Superior temporal gyrus (tissue), 1 donor: Measurements from ENCODE around the gene VDR.
"Not testable (repeated sequence)": the region's sequence is repeated elsewhere in the genome, so short reads cannot be mapped to it uniquely, and the experiment has no call there.

ENCODE experiments used
- DNase-seq: peaks from one replicate; pipeline ENCODE4 v3.0.0-alpha.2; 2016; ENCODE audit errors: extremely low spot score

The VDR gene

DNA sequence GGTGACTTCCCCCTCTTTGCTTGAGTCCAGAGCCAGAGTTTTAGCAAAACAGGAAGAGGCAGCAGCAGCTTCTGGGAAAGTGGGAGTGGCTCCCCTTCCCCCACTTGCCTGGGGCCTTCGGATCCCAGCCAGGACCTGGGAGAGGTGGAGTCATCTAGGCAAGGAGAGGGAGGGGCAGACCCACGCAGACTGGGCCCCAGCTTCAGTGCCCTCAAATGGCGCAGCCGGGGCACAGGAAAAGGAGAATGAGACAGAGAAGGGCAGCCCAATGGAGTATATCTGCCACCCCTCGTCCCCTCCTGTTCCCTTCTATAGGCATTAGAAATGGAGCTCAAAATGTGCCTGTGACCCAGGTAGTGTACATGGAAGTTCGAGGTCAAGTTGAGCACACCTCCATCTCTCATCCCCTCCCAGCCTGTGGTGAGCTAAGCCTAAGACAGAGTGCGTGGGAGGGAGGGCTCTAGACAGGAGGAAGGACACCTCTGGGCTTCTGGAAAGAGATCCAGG, 75.8 kb downstream of the VDR start:
- no peak for DNase-seq

GRCh38 chr12:47828008-47828975, 76.5 kb downstream of the VDR start:
- DNase-seq = no peak

GRCh38 chr12:47825173-47825639, 79.6 kb downstream of the VDR start:
- no peak for DNase-seq

DNA sequence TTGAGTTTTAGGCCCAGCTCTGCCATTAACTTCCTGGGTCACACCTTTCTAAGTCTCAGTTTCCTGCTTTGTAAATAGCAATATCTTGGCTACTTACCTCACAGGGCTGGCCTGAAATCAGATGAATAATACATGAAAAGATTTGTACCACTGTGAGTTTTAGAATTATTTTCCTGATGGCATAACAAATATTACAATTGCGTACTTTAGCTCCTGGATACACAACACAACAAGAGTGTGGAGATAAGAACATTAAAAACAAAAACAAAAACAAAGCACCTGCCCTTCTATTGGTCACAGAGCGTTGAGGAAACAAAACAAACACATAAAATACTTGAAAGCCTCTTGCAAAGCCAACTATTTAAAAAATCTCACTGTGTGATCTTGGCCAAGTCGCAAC, 80.2 kb downstream of the VDR start:
- no peak for DNase-seq

GRCh38 chr12:47824198-47824597, 80.6 kb downstream of the VDR start:
- no peak for DNase-seq

DNA sequence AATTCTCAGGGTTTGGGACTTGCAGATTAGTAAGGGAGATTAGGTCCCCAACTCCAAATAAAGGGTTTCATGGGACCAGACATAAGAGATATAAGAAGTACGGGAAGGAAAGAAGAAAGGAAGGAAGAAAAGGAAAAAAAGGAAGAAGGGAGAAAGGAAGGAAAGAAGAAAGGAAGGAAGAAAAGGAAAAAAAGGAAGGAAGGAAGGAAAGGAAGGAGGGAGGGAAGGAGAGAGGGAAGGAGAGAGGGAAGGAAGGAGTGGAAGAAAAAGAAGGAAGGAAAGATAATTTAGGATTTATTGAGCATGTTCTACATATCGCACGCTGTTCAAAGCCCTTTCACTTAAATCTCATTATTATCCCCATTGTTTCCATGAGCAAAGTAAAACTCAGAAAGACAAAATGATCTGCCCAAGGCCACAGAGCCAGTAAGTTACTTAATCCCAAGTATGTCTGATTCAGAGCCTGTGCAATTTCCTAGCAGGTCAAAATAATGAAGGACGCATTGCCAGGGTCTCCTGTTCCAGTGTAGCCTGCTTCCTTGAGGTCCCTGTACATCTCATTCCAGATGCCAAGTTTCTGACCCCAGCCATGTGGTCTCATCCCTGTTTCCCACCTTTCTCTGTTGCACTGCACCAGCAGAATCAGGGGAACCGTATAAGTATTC, 81.2 kb downstream of the VDR start:
- no peak for DNase-seq

DNA sequence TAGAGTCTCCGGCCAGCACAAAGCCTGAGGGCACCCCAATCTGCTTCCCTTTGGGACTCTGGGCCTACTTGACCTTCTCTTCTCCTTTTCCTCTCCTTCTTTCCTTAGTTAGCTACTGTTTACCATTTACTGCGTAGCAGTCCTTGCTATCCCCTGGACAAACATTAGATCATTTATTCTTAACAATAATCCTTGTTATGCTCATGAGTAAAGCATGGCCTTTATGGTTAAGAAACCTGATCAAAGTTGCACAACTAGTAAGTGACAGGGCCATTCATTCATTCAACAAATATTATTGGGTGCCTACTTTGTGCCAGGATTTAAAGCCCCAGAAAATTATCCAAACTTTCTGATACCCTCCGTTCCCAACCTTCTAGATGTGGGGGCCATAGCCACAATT, 81.9 kb downstream of the VDR start:
- DNase-seq = no peak

GRCh38 chr12:47822401-47822800, 82.4 kb downstream of the VDR start:
- no peak for DNase-seq

- DNase-seq = no peak
These were observed 83.5 kb downstream of the VDR start for GRCh38 chr12:47821346-47821706.

DNA sequence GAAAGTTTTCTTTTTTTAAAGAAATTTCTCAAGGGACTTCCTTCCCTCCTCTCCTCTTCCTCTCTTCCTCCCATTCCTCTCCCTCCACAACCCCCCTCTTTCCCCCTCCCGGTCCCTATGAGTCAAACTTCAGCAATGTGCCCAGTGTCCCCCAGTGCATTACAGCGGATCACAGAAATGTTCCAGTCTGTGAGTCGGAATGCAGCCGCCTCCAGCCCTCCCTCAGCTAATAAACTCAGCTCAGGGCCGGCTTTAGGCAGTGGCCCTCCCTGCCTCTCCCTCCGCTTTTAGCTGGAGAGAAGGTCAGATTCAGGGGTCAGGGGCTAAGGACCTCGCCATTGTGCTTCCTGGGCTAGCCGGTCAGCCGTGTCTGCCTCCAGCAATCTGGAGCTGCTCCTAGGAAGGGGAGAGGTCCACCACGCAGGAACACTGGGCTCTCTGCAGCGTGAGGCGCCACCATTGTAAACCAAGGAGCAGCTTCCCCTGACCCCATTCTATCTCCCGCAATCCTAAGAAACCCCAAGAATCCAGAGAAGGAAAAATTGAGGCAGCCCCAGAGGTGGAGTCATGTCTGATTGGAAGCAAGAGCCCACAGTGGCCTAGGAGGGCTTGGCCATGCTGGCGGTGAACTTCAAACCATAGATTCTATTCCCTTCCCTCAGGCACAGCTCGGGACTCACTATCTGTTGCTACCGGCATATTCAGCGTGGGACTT, 84.0 kb downstream of the VDR start:
- no peak for DNase-seq

DNA sequence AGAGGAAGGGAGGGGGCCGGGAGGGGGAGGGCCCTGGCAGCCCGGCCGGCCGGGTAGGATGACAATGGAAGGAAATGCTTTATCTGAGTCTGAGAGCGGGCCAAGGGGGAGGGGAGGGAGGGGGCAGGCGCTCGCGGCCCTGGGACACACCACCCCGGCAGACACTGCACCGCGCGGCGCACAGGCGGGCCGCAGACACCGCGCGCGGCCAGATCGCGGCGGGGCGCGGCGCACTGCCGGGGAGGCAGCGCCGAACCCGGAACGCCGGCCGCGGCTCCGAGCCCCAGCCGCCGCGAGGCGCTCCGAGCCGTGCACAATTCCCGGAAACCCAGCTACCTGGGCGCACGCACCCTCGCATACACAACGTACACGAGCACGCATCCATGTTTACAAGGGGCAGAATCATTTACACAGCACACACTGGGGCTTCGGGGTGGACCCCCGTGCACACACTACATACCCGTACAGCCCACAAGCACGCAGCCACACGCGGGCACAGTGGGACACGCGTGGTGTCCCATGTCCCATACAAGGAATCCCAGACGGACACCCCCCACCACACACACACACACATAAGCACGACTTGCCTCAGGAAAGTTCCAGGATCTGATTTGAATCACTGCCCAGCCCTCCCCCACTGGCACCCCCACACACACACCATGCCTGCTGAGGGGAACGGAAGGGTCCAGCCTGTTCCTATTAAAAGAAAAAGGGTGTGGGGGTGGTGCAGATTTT, 84.7 kb downstream of the VDR start, which contains the start of gene HDAC7:
Gene HDAC7 (minus strand): TSS at position 8 of the 735 bp plus-strand sequence. CDS start 118 bp downstream, outside the sequence.
- peak; percentile 47 for DNase-seq

DNA sequence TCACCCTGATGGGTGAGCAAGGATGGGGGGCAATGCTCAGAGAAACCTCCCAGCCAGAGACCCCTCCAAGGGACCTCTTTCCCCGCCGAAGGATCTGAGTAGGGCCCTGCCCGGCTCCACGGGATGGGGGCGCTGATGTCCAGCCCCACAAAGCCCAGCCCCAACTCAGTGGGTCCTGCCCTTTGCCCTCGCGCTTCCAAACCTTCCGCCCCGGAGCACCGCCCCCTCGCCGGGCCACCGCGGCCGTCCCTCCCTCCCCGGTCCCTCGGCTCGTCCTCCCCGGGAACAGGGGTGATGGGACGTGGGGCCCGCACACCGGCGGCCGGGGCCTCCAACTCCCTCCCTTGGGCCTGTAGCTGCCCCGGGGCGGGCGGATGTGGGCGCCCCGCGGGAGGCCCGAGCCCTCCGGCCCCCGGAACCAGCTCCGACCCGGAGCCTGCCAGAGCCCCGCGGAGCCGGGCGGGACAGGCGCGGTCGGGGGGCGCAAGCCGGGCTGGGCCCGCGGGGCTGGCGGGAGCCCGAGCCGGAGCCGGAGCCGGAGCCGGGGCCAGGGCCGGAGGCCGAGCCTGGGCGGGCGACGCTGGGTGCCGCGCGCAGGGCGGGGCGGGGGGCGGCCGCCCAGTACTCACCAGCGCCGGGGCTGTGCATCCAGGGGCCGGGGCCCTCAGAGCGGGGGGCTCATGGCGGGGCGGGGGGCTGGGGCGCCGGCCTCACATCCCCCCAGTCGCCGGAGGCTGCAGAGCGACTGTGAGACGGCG, 85.5 kb downstream of the VDR start:
- no peak for DNase-seq

GRCh38 chr12:47818467-47819137, 86.2 kb downstream of the VDR start:
- DNase-seq = no peak

- DNase-seq = no peak
These were observed 86.8 kb downstream of the VDR start for GRCh38 chr12:47818007-47818376.

DNA sequence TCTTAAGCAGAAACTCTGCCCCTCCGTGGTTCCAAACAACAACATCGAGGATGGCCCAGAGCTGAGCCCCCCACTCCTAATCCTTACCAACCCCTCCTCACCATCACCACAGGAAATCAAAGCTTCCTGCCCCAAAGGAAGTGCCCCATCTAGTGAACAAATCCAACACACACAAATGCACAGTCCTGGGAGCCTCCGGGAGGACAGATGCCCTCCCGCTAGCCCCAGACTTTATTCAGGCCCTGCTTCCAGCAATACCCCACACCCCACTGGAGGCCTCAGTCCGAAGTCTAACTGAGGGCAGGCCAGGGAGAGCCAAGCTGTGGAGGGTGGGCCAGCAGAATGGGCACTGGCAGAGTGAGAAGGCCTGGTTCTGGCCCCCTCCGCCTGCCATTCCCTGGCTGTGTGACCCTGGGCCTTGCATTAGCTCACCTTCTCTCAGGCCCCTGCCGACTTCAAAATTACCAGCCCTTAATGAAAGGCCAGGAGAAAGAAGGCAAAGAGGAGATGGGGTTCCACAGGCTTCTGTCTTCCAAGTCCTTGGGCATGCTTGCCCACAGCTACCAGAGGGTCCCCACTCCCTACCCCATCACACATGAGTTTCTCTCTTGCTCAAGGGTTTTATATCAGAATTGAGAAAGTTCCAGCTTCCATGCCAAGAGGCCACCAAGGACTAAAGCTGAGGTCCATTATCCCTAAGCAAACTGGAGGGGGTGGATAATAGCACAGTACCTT, 87.4 kb downstream of the VDR start:
- no peak for DNase-seq

GRCh38 chr12:47816403-47817271, 88.2 kb downstream of the VDR start:
- DNase-seq = no peak

DNA sequence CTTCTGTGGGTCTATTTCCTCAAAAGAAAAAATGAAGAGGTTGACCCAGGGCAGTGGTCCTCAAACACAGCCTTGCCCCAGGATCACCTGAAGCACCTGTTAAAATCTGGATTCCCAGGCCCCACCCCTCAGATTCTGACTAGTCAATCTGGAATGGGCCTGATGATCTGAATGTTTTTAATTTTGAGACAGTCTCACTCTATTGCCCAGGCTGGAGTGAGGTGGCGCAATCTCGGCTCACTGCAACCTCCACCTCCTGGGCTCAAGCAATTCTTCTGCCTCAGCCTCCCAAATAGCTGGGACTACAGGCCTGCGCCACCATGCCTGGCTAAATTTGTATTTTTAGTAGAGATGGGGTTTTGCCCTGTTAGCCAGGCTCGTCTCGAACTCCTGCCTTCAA, 89.3 kb downstream of the VDR start:
- DNase-seq = not testable (repeated sequence)

- DNase-seq = no peak
These were observed 90.1 kb downstream of the VDR start for GRCh38 chr12:47814539-47815170.
